GM19468 (cell line): ENCODE measurements around the gene USP11.

Experiments
- ATAC-seq: cut with Tn5 transposase; IDR thresholded peaks from one replicate; pipeline ENCODE4 v1.9.1; 2021; ENCODE audit warnings: mild to moderate bottlenecking, moderate library complexity, moderate number of reproducible peaks; ENCODE audit not compliant: unreplicated experiment; ENCODE audit errors: extremely low read depth

The USP11 gene

DNA sequence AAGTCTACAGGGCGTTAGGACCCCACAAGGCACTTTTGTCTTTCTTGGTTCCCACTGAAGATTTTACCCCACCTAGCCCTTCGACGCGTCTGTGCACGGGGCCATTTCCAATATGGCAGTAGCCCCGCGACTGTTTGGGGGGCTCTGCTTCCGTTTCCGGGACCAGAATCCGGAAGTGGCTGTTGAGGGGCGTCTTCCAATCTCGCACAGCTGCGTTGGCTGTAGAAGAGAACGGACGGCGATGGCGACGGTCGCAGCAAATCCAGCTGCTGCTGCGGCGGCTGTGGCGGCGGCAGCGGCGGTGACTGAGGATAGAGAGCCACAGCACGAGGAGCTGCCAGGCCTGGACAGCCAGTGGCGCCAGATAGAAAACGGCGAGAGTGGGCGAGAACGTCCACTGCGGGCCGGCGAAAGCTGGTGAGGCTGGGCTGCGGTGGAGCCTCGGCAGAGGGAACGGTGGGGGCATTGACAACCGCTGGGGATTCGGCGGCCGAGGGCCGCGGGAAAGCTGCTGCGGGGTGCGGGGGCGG is at the start of gene USP11:
Gene USP11, plus strand, starts transcription at position 207 of the 530 bp plus-strand sequence. Its CDS starts 35 bp downstream, at position 242.
- no peak for ATAC-seq

GRCh38 chrX:47184486-47184885 is 48.3 kb upstream of the USP11 start:
- ATAC-seq = no peak

DNA sequence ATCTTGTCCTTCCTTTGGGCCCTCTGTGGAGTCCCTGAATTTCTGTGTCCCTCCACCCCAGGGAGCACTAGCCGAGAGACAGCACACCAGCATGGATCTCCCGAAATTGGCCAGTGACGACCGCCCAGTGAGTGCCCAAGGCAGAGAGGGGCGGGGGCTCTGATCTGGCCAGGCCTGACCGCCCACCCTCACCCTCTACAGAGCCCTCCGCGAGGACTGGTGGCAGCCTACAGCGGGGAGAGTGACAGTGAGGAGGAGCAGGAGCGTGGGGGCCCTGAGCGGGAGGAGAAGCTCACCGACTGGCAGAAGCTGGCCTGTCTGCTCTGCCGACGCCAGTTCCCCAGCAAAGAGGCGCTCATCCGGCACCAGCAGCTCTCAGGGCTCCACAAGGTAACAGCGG is 47.6 kb upstream of the USP11 start:
- ATAC-seq = no peak

DNA sequence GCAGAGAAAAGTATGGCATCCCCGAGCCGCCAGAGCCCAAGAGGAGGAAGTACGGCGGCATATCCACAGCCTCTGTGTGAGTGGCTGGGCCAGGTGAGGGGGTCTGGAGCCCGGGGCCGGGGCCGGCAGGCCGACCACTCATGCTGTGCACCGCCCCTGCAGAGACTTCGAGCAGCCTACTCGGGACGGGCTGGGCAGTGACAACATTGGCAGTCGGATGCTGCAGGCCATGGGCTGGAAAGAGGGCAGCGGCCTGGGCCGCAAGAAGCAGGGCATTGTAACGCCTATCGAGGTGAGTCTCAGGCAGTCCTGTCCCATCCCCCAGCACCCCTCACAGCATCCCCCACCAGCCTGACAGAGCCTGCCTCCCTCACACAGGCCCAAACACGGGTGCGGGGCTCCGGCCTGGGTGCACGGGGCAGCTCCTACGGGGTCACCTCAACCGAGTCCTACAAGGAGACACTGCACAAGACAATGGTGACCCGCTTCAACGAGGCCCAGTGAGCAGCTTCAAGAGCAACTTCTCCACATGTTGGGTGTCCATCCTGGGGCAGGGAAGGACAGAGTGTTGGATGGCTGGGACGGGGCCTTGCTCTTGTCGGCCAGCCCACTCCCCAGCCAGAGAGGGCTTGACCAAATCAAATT is 46.6 kb upstream of the USP11 start:
- ATAC-seq = no peak

GRCh38 chrX:47187106-47187677 is 45.6 kb upstream of the USP11 start:
- ATAC-seq = no peak

DNA sequence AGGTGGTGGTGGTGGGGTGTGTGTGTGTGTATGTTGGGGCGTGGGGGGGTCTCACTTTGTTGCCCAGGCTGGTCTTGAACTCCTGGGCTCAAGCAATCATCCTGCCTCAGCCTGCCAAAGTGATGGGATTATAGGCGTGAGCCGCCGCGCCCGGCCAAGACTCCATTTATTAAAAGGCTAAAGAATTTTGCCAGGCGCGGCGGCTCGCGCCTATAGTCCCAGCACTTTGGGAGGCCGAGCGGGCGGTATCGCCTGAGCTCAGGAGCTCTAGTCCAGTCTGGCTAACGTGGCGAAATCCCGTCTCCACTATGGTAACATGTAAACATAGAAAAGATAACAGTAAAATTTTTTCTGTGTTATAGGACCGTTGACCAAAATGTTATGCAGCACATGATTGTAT is 42.9 kb upstream of the USP11 start:
- no peak for ATAC-seq

- ATAC-seq = peak; percentile 39
Observed at GRCh38 chrX:47190445-47191269, 42.2 kb upstream of the USP11 start.

GRCh38 chrX:47191331-47191730 is 41.5 kb upstream of the USP11 start:
- no peak for ATAC-seq

- no peak for ATAC-seq
Observed at GRCh38 chrX:47191806-47192401, 40.9 kb upstream of the USP11 start.

DNA sequence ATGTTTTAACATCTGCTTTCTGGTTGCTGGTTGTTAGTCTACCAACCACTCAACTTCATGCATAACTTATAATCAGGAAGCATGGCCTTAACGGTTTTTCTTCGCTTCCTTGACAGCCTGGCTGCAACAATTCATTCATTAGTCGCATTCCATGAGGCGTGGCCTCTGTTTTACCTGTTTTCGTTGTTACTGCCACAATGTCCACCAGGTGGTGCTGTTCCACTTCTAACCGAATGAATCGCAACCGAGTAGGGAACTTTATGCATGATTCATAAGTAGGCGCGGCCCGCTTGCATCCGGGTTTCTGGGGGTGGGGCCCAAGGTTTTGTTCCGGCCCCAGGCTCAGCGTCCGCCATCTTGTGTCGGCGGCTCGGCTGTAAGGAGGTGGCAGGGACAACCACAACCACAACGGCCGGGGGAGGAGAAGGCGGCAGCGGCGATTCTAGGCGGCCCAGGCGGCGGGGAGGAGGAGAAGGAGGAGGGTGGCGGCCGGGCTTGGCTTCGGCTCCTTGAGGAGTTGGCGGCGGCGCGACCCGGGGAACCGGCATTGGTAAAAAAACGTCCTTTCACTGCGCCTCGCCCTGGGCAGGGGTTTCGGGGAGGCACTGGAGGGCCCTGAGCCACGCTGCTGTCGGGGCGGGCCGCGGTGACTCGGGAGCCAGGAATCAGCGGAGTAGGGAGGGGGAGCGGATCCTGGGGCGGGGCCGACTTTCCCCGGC is 39.2 kb upstream of the USP11 start, which contains the start of gene UBA1:
Gene UBA1, plus strand, starts transcription at position 355 of the 719 bp plus-strand sequence. CDS start 4,974 bp downstream, outside the sequence.
- ATAC-seq = peak; percentile 66

GRCh38 chrX:47194194-47194787 is 38.5 kb upstream of the USP11 start:
- ATAC-seq = no peak

GRCh38 chrX:47196098-47196497 is 36.7 kb upstream of the USP11 start:
- no peak for ATAC-seq

DNA sequence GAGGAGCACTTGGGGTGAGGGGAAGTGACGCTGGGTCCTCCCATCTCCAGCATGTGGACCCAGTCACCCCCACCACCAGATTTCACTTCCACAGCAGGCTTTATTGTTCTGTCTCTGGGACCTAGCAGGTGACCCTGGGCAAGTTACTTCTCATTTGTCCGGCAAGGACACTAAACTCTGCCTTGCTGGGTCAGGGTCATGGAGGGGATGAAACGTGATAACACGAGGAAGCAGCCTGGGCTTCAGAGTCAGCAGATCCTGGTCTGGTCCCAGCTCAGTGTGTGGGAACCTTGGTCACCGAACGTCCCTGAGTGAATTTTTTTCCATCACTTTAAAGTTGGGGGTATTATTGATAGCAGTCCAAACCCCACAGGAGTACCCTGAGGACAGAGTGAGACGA is 35.3 kb upstream of the USP11 start:
- ATAC-seq = no peak

DNA sequence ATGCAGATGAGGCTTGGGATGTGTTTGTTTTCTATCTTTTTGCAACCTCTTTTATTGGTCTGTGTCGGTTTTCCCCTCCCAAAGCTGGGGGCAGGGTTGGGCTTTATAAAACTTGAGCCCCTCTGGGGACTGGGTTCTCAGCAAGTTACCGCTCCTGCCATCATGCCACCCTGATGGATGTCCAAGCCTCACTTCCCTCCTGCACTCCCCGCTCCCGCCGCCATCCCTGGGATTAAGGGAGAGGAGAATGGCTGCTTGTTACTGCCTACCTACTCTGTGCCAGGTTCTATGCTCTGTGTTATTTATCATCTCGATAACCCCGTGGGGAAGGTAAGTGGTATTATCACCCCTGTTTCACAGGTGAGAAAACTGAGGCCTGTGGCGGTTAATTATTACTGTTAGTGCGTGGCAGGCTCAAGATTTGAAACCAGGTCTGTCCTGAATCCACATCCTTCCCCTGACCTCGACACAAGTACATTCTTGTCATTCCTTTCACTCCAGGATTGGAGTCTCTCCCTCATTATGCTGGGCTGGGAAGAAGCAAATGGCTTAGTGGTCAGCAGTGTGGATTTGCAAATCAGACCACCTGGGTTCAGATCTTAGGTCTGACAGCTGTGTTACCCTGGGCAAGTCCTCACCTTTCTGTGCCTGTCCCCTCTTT is 34.7 kb upstream of the USP11 start:
- no peak for ATAC-seq

DNA sequence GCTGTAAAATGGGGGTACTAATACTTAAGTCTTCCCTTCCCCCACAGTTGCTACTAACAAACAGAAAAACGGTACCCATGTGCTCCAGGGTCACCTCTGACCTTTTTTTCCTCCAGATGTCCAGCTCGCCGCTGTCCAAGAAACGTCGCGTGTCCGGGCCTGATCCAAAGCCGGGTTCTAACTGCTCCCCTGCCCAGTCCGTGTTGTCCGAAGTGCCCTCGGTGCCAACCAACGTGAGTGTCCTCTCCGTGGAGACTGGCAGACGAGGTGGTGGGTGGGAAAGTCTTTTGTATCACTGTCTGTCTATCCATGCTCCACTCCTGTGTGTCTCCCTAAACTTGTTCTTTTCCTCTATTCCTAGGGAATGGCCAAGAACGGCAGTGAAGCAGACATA is 34.1 kb upstream of the USP11 start:
- ATAC-seq = no peak

- no peak for ATAC-seq
Observed at GRCh38 chrX:47199286-47199685, 33.5 kb upstream of the USP11 start.

- no peak for ATAC-seq
Observed at GRCh38 chrX:47200385-47201150, 32.2 kb upstream of the USP11 start.

- no peak for ATAC-seq
Observed at GRCh38 chrX:47201345-47201944, 31.4 kb upstream of the USP11 start.
